ENCODE data around the gene OR10A2. TPM values are rescaled to one million over a fixed set of nuclear protein-coding genes. Genes with fewer than 3 reads are reported as not detected.

The OR10A2 gene
- total RNA-seq, 4 donors from 2014 or later, result not detected

- TF ChIP-seq CTCF (IDR thresholded peaks at IDR 0.05; ENCODE audit: low read depth), result no peak
Measured at GRCh38 chr11:6855971-6856541, 6.8 kb upstream of the OR10A2 start.

- no peak for TF ChIP-seq CTCF (IDR thresholded peaks at IDR 0.05; ENCODE audit: low read depth)
Measured at GRCh38 chr11:6856871-6857270, 6.0 kb upstream of the OR10A2 start.

GRCh38 chr11:6864438-6864837 is 1.6 kb downstream of the OR10A2 start:
- no peak for TF ChIP-seq CTCF (IDR thresholded peaks at IDR 0.05; ENCODE audit: low read depth)

GRCh38 chr11:6871278-6871677 is 8.4 kb downstream of the OR10A2 start:
- TF ChIP-seq CTCF (IDR thresholded peaks at IDR 0.05; ENCODE audit: low read depth), result no peak

GRCh38 chr11:6875761-6876160 is 12.9 kb downstream of the OR10A2 start:
- TF ChIP-seq CTCF (IDR thresholded peaks at IDR 0.05; ENCODE audit: low read depth), result no peak

GRCh38 chr11:6876325-6876724 is 13.5 kb downstream of the OR10A2 start, which contains the start of gene OR10A4:
TSS of gene OR10A4 (plus strand) at chr11:6876625. CDS start at chr11:6876648, 23 bp downstream.
- no peak for TF ChIP-seq CTCF (IDR thresholded peaks at IDR 0.05; ENCODE audit: low read depth)

- TF ChIP-seq CTCF (IDR thresholded peaks at IDR 0.05; ENCODE audit: low read depth), result no peak
Measured at GRCh38 chr11:6876914-6877313, 14.1 kb downstream of the OR10A2 start.
